SK-N-MC (cell line): Measurements from ENCODE around the gene PLXNA4.

ENCODE experiments used
- EZH2 ChIP-seq: fragments of 200-600 bp; sonication (generic); IDR thresholded peaks from one replicate; pipeline ENCODE4 v1.6.1; 2017; ENCODE audit warnings: antibody characterized with exemption
- POLR2AphosphoS5 ChIP-seq: IDR thresholded peaks from 2 replicates; pipeline ENCODE4 v1.6.1; 2012; ENCODE audit warnings: mild to moderate bottlenecking, low read depth, low read length, borderline replicate concordance

- TF ChIP-seq POLR2AphosphoS5 (no peak), EZH2 (no peak)
Observed at GRCh38 chr7:132511387-132511786, 64.9 kb downstream of the PLXNA4 start.
